A673 (cell line): ENCODE results near the gene FRMD4A.

ENCODE experiments used
- EZH2 ChIP-seq: fragments of 200-600 bp; sonication (generic); IDR thresholded peaks from 2 replicates; pipeline ENCODE4 v1.6.1; 2017; ENCODE audit warnings: borderline replicate concordance, low read depth, mild to moderate bottlenecking, mixed read lengths, antibody characterized with exemption, low read length; ENCODE audit not compliant: poor library complexity, severe bottlenecking
- TF ChIP-seq, protein P1 (sequence below): fragments of 300-800, 200-600 bp; sonication (generic); conservative IDR thresholded peaks from 2 replicates; pipeline ENCODE4 v1.5.1; 2017; ENCODE audit warnings: low read depth, mild to moderate bottlenecking, antibody characterized with exemption, low read length, moderate library complexity, mixed read lengths

DNA sequence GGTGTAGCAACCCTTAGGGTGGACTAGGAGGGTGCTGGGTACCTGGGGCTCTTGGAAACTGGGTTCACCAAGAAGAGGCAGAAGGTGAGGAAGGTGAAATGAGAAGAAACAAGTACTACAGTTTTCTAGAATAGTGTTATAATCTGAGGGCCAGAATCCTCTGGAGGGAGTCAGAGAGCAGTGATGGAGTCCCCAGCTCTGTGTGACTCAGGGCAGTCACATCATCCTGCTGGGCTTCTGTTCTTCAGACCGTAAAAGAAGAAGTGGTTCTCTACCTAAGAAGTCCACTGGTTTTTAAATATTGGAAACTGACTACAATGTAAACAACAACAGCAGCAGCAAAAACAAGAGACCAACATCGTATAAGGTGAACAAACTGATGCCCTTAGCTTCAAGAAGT lies 546.7 kb downstream of the FRMD4A start:
- TF ChIP-seq, protein P1, sequence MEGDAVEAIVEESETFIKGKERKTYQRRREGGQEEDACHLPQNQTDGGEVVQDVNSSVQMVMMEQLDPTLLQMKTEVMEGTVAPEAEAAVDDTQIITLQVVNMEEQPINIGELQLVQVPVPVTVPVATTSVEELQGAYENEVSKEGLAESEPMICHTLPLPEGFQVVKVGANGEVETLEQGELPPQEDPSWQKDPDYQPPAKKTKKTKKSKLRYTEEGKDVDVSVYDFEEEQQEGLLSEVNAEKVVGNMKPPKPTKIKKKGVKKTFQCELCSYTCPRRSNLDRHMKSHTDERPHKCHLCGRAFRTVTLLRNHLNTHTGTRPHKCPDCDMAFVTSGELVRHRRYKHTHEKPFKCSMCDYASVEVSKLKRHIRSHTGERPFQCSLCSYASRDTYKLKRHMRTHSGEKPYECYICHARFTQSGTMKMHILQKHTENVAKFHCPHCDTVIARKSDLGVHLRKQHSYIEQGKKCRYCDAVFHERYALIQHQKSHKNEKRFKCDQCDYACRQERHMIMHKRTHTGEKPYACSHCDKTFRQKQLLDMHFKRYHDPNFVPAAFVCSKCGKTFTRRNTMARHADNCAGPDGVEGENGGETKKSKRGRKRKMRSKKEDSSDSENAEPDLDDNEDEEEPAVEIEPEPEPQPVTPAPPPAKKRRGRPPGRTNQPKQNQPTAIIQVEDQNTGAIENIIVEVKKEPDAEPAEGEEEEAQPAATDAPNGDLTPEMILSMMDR = peak; percentile 47
- no peak for TF ChIP-seq EZH2
